ENCODE measurements around the gene GLT6D1.

GLT6D1 gene

DNA sequence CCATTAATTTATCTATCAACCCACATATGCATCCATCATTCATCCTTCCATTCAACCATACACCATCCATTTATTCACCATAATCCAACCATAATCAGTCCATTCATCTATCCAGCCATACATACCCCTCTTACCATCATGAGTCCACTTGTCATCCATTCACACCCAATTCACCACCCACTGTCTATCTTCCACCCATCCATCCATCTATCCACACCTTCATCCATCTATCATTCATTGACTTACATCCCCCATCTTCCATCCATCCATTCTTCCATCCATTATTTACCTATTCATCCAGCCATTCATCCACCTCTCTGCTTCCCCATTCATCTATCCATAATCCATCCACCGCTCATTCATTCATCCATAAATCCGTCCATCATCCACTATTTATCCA is 60.0 kb downstream of the GLT6D1 start:
- Histone ChIP-seq H3K36me3 (ENCODE audit: control insufficient read depth, insufficient read depth, low read length, severe bottlenecking) (no peaks in the 10 kb centered on the region), H3K27me3 (replicated peaks; ENCODE audit: control insufficient read depth, insufficient read depth, low read length) (peaks cover 11% of the 10 kb centered on the region), H3K4me1 (ENCODE audit: control insufficient read depth, insufficient read depth, low read length) (no peaks in the 10 kb centered on the region), H3K9ac (ENCODE audit: low read length) (no peak overlapping the region), H3K9me3 (ENCODE audit: control insufficient read depth, low read length) (no peaks in the 10 kb centered on the region), H3K4me3 (ENCODE audit: low read length) (no peak overlapping the region)
- no peak for DNase-seq (ENCODE audit: low read depth)

DNA sequence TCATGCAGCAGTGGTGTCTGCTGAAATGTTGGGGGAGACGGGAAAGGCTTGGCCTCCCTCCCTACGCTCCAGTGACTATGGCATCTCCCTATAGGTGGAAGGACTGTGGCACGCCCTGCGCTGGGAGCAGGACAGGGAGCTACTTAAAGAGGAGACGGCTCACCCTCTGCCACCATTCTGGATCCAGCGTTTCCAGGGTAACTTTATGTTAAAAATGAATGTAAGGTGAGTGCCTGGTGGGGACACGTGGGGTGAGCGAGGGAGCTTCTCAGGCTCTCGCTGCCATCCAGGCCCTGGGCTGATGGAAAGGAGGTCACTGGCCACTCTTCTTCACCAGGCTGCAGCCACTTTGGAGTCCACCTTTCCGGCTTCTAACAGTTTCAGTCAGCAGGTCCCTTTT is 62.1 kb downstream of the GLT6D1 start:
- Histone ChIP-seq H3K9ac (ENCODE audit: low read length) (no peak overlapping the region), H3K27me3 (replicated peaks; ENCODE audit: control insufficient read depth, insufficient read depth, low read length) (peaks cover 11% of the 10 kb centered on the region), H3K36me3 (ENCODE audit: control insufficient read depth, insufficient read depth, low read length, severe bottlenecking) (no peaks in the 10 kb centered on the region), H3K4me3 (ENCODE audit: low read length) (no peak overlapping the region), H3K4me1 (ENCODE audit: control insufficient read depth, insufficient read depth, low read length) (no peaks in the 10 kb centered on the region), H3K9me3 (ENCODE audit: control insufficient read depth, low read length) (no peaks in the 10 kb centered on the region)
- DNase-seq (ENCODE audit: low read depth): no peak

DNA sequence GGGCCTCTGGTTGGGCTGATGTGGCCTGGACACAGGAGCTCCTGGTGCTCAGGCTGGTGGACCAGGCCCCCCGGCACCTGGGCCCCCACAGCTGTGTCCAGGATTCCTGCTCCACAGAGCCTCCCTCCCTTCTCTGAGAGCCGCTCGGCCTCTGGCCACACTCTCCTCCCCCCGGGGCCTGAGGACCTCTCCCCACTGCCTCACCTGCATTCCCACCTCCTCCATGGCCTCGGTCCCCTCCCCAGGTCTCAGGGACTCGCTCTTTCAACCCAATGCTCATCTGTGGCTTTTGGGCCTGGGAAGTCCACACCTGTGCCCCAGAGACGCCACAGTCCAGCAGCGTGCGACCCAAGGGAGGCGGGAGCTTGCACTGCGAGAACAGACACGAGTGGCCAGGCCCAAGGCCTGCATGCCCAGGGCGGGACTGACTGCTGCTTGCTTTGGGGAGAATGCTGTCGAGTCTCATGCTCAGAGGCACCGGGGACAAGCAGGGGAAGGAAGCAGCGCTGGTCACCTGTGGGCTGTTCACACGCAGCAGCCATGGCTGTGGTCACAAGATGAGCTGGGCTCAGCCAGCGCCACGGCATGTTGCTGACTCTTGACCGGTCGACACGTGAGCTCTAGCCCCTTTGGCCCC is 63.2 kb downstream of the GLT6D1 start:
- peaks cover 8% of the 10 kb centered on the region for H3K27me3 ChIP-seq (replicated peaks; ENCODE audit: control insufficient read depth, insufficient read depth, low read length)
- H3K9ac ChIP-seq (ENCODE audit: low read length): no peak overlapping the region
- H3K4me3 ChIP-seq (ENCODE audit: low read length): no peak overlapping the region
- no peaks in the 10 kb centered on the region for H3K9me3 ChIP-seq (ENCODE audit: control insufficient read depth, low read length)
- H3K36me3 ChIP-seq (ENCODE audit: control insufficient read depth, insufficient read depth, low read length, severe bottlenecking): no peaks in the 10 kb centered on the region
- DNase-seq (ENCODE audit: low read depth): no peak
- no peaks in the 10 kb centered on the region for H3K4me1 ChIP-seq (ENCODE audit: control insufficient read depth, insufficient read depth, low read length)

DNA sequence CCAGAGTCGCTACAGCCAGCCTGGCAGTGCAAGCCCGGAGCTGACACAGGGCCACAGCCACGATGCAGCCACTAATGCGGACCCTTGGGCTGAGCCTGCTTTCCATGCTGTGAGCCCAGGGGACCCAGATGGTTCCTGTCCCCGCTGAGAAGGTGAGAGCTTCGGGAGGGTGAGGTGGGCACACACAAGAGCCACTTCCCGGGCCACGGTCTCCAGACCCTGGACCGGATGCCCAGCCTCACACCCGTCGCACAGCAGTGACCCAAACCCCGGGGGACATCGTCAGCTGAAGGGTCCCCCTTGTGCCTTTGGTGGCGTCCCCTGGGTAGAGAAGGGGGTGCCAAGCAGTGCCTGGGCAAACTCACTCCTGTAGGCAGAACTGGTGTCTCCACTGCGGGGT is 64.4 kb downstream of the GLT6D1 start:
- H3K4me1 ChIP-seq (ENCODE audit: control insufficient read depth, insufficient read depth, low read length): no peaks in the 10 kb centered on the region
- no peaks in the 10 kb centered on the region for H3K9me3 ChIP-seq (ENCODE audit: control insufficient read depth, low read length)
- no peak overlapping the region for H3K4me3 ChIP-seq (ENCODE audit: low read length)
- H3K36me3 ChIP-seq (ENCODE audit: control insufficient read depth, insufficient read depth, low read length, severe bottlenecking): no peaks in the 10 kb centered on the region
- no peak for DNase-seq (ENCODE audit: low read depth)
- no peak overlapping the region for H3K9ac ChIP-seq (ENCODE audit: low read length)
- peaks cover 8% of the 10 kb centered on the region for H3K27me3 ChIP-seq (replicated peaks; ENCODE audit: control insufficient read depth, insufficient read depth, low read length)

DNA sequence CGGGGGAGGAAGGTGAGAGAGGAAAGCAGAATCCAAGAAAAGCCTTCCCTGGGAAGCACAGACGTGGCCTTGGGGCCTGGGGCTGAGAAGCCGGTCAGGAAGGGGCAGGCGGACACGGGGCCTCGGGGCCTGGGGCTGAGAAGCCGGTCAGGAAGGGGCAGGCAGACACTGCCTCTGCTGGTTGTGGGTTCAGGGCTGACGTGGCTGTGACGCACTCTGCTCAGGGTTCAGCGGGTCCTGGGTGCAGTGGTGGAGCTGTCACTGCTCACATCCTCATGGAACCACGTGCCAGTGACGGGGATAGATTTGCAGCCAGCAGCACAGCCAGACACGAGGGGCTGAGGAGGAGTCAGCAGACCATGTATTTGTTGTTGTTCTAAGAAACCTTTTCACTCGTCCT is 65.0 kb downstream of the GLT6D1 start:
- H3K9me3 ChIP-seq (ENCODE audit: control insufficient read depth, low read length): peaks cover 3% of the 10 kb centered on the region
- H3K9ac ChIP-seq (ENCODE audit: low read length): no peak overlapping the region
- H3K4me3 ChIP-seq (ENCODE audit: low read length): no peak overlapping the region
- H3K27me3 ChIP-seq (replicated peaks; ENCODE audit: control insufficient read depth, insufficient read depth, low read length): peaks cover 8% of the 10 kb centered on the region
- no peaks in the 10 kb centered on the region for H3K36me3 ChIP-seq (ENCODE audit: control insufficient read depth, insufficient read depth, low read length, severe bottlenecking)
- H3K4me1 ChIP-seq (ENCODE audit: control insufficient read depth, insufficient read depth, low read length): no peaks in the 10 kb centered on the region
- DNase-seq (ENCODE audit: low read depth): no peak

Data from adipocyte (in vitro differentiated cells).